HepG2 (cell line): ENCODE results near the gene SAPCD1. TPM values are rescaled to one million over a fixed set of nuclear protein-coding genes. Genes with fewer than 3 reads are reported as not detected.

Source experiments
- ARNT ChIP-seq: fragments of 450-650 bp; IDR thresholded peaks from 2 replicates; pipeline ENCODE4 v1.6.1; 2017
- ARNT2 ChIP-seq: sonication (generic); formaldehyde crosslinking; IDR thresholded peaks from 2 replicates; pipeline ENCODE4 v1.8.0; 2022; ENCODE audit warnings: mild to moderate bottlenecking, low read depth, missing genetic modification reagents, moderate library complexity
- ATAD3A ChIP-seq: sonication (generic); formaldehyde crosslinking; IDR thresholded peaks from 2 replicates; pipeline ENCODE4 v1.4.0; 2020; ENCODE audit warnings: missing genetic modification reagents
- ATF6 ChIP-seq: sonication (generic); formaldehyde crosslinking; conservative IDR thresholded peaks from 2 replicates; pipeline ENCODE4 v1.4.0; 2020; ENCODE audit warnings: missing genetic modification reagents
- FLYWCH1 ChIP-seq: sonication (generic); formaldehyde crosslinking; IDR thresholded peaks from 2 replicates; pipeline ENCODE4 v1.8.1; 2023; ENCODE audit warnings: mild to moderate bottlenecking, missing genetic modification reagents
- MLXIP ChIP-seq: sonication (generic); formaldehyde crosslinking; IDR thresholded peaks from 2 replicates; pipeline ENCODE4 v1.9.0; 2021; ENCODE audit warnings: missing genetic modification reagents, borderline replicate concordance
- MTA1 ChIP-seq: sonication (generic); formaldehyde crosslinking; IDR thresholded peaks from 2 replicates; pipeline ENCODE4 v1.4.0; 2020; ENCODE audit warnings: missing genetic modification reagents, mild to moderate bottlenecking, borderline replicate concordance
- NFIB ChIP-seq: sonication (generic); formaldehyde crosslinking; IDR thresholded peaks from 2 replicates; pipeline ENCODE4 v1.9.0; 2021; ENCODE audit warnings: missing genetic modification reagents, mild to moderate bottlenecking, borderline replicate concordance
- RFXAP ChIP-seq: sonication (generic); formaldehyde crosslinking; IDR thresholded peaks from 2 replicates; pipeline ENCODE4 v1.4.0; 2020; ENCODE audit warnings: missing genetic modification reagents, borderline replicate concordance
- TERF1 ChIP-seq: sonication (generic); formaldehyde crosslinking; IDR thresholded peaks from 2 replicates; pipeline ENCODE4 v1.8.0; 2022; ENCODE audit warnings: mild to moderate bottlenecking, missing genetic modification reagents, moderate library complexity
- U2AF2 ChIP-seq: fragments of 200-400 bp; formaldehyde crosslinking; IDR thresholded peaks from 2 replicates; pipeline ENCODE4 v1.6.1; 2017; ENCODE audit warnings: low read depth, mild to moderate bottlenecking, low read length
- ZNF142 ChIP-seq: sonication (generic); formaldehyde crosslinking; IDR thresholded peaks from 2 replicates; pipeline ENCODE4 v1.4.0; 2020; ENCODE audit warnings: missing genetic modification reagents
- ZNF546 ChIP-seq: sonication (generic); formaldehyde crosslinking; conservative IDR thresholded peaks from 2 replicates; pipeline ENCODE4 v1.8.1; 2023; ENCODE audit warnings: mild to moderate bottlenecking, missing genetic modification reagents
- ZNF772 ChIP-seq: sonication (generic); formaldehyde crosslinking; IDR thresholded peaks from 2 replicates; pipeline ENCODE4 v1.5.0; 2020; ENCODE audit warnings: mild to moderate bottlenecking, missing genetic modification reagents
- ZNF780A ChIP-seq: sonication (generic); formaldehyde crosslinking; IDR thresholded peaks from 2 replicates; pipeline ENCODE4 v1.8.0; 2022; ENCODE audit warnings: mild to moderate bottlenecking, missing genetic modification reagents, moderate library complexity
- polyA plus RNA-seq, 8 experiments: library from polyadenylated mRNA; depleted of rRNA in 3 of 8; stranded (reverse) in 7 of 8; unstranded in 1 of 8; fragments of >200 nt; fragmentation: Illumina TruSeq in 4 of 8; extraction: Trizol in 4 of 8; gene quantifications; 2 replicates each; pipeline versions ENCODE4 v1.2.1 to v1.2.3, GENCODE V29; 2011 to 2016; ENCODE audit warnings: low read depth in 4 of 8, missing spikeins in 1 of 8, mixed read lengths in 1 of 8; ENCODE audit not compliant: insufficient read depth in 1 of 8
- total RNA-seq, 5 experiments: library from RNA; depleted of rRNA; stranded (reverse); fragments of >200 nt; fragmentation: Illumina TruSeq; extraction: Trizol; gene quantifications; 2 replicates each; pipeline ENCODE4 v1.2.3, GENCODE V29; 2016; ENCODE audit warnings: low read depth in 1 of 5

SAPCD1 gene
- total and polyA plus RNA-seq, 2 of the 13 experiments (the other 11 are each of a cell fraction or from before 2014, with no cell fraction given) = 2.5 to 3.9 TPM

- TF ChIP-seq ZNF142 = 0 out of 2 replicates have a peak, but pooled peaks have one; percentile 46
- peak; percentile 55; the same call in 1 of the 2 replicates for TF ChIP-seq ZNF780A
- TF ChIP-seq ARNT = no peak
- peak; percentile 77; the same call in 1 of the 2 replicates for TF ChIP-seq RFXAP (CRISPR knock-in tag)
- no peak for TF ChIP-seq FLYWCH1
- peak; percentile 66; the same call in 1 of the 2 replicates for TF ChIP-seq MTA1 (CRISPR knock-in tag)
- TF ChIP-seq TERF1 (CRISPR knock-in tag) = no peak
- 0 out of 2 replicates have a peak, but pooled peaks have one; percentile 43 for TF ChIP-seq MLXIP (CRISPR knock-in tag)
- TF ChIP-seq ATF6 = no peak
- peak; percentile 78 for TF ChIP-seq ZNF772 (CRISPR knock-in tag)
- peak; percentile 40; the same call in 1 of the 2 replicates for TF ChIP-seq ARNT2 (CRISPR knock-in tag)
- no peak for TF ChIP-seq NFIB (CRISPR knock-in tag)
- TF ChIP-seq ATAD3A (CRISPR knock-in tag) = no peak
- no peak; the same call in 1 of the 2 replicates for TF ChIP-seq ZNF546 (CRISPR knock-in tag)
- no peak for TF ChIP-seq U2AF2
These were observed 24.2 kb upstream of the SAPCD1 start (continued) for GRCh38 chr6:31737991-31738979.
